ENCODE data around the gene TTC33.
"Not testable (repeated sequence)": the region's sequence is repeated elsewhere in the genome, so short reads cannot be mapped to it uniquely, and the experiment has no call there.

TTC33 gene

GRCh38 chr5:40656091-40656490 lies 99.7 kb downstream of the TTC33 start:
- not testable (repeated sequence) for H3K9me3 ChIP-seq (ENCODE audit: insufficient read depth, low read depth, low read length); H3K27ac ChIP-seq (ENCODE audit: low read depth, low read length); H3K9ac ChIP-seq (ENCODE audit: low read length); H3K27me3 ChIP-seq (ENCODE audit: insufficient read depth, low read length); H3K4ac ChIP-seq (ENCODE audit: low read depth, low read length); H2AFZ ChIP-seq (ENCODE audit: insufficient read depth, low read length, poor library complexity); H3K4me3 ChIP-seq (ENCODE audit: low read depth, low read length); H2AK5ac ChIP-seq (ENCODE audit: low read length); DNase-seq; H3K18ac ChIP-seq (ENCODE audit: low read length); H3K23ac ChIP-seq (ENCODE audit: low read length); H3K4me1 ChIP-seq (ENCODE audit: control insufficient read depth in 1 of 2, insufficient read depth in 2 of 2, low read length in 2 of 2); H3K79me2 ChIP-seq (ENCODE audit: control insufficient read depth, insufficient read depth, low read length, poor library complexity); H4K8ac ChIP-seq (ENCODE audit: low read depth, low read length); H3K79me1 ChIP-seq (ENCODE audit: low read length); H3K14ac ChIP-seq (ENCODE audit: low read length); H2BK5ac ChIP-seq (ENCODE audit: low read depth, low read length, poor library complexity); H4K91ac ChIP-seq (ENCODE audit: low read depth, low read length); H3K4me2 ChIP-seq (ENCODE audit: low read length); H2BK12ac ChIP-seq (ENCODE audit: low read length); H2BK120ac ChIP-seq (ENCODE audit: insufficient read depth, low read length, poor library complexity); H4K12ac ChIP-seq (ENCODE audit: low read depth, low read length); H3K36me3 ChIP-seq (ENCODE audit: control insufficient read depth in 1 of 2, insufficient read depth in 2 of 2, low read length in 2 of 2)

- no peak for DNase-seq
- no peak overlapping the region for H2BK120ac ChIP-seq (ENCODE audit: insufficient read depth, low read length, poor library complexity)
- H2BK5ac ChIP-seq (ENCODE audit: low read depth, low read length, poor library complexity), result no peak overlapping the region
- no peak overlapping the region for H4K91ac ChIP-seq (ENCODE audit: low read depth, low read length)
- no peak overlapping the region for H2AFZ ChIP-seq (ENCODE audit: insufficient read depth, low read length, poor library complexity)
- H2AK5ac ChIP-seq (ENCODE audit: low read length), result no peak overlapping the region
- no peaks in the 10 kb centered on the region for H3K79me1 ChIP-seq (ENCODE audit: low read length)
- H3K9ac ChIP-seq (ENCODE audit: low read length), result no peak overlapping the region
- no peaks in the 10 kb centered on the region for H3K9me3 ChIP-seq (ENCODE audit: insufficient read depth, low read depth, low read length)
- no peak overlapping the region for H3K27ac ChIP-seq (ENCODE audit: low read depth, low read length)
- H3K23ac ChIP-seq (ENCODE audit: low read length), result no peak overlapping the region
- no peak overlapping the region for H3K18ac ChIP-seq (ENCODE audit: low read length)
- H4K8ac ChIP-seq (ENCODE audit: low read depth, low read length), result no peak overlapping the region
- H3K4ac ChIP-seq (ENCODE audit: low read depth, low read length), result no peak overlapping the region
- no peak overlapping the region for H4K12ac ChIP-seq (ENCODE audit: low read depth, low read length)
- no peak overlapping the region for H3K4me2 ChIP-seq (ENCODE audit: low read length)
- H2BK12ac ChIP-seq (ENCODE audit: low read length), result no peak overlapping the region
- no peaks in the 10 kb centered on the region for H3K4me1 ChIP-seq (ENCODE audit: control insufficient read depth in 1 of 2, insufficient read depth in 2 of 2, low read length in 2 of 2)
- H3K4me3 ChIP-seq (ENCODE audit: low read depth, low read length), result no peak overlapping the region
- H3K27me3 ChIP-seq (ENCODE audit: insufficient read depth, low read length), result no peaks in the 10 kb centered on the region
- no peaks in the 10 kb centered on the region for H3K36me3 ChIP-seq (ENCODE audit: control insufficient read depth in 1 of 2, insufficient read depth in 2 of 2, low read length in 2 of 2)
- WGBS (ENCODE audit: extremely low coverage, insufficient coverage, insufficient read length), result no CpG with 5 or more reads among the region's 2 CpGs
- H3K79me2 ChIP-seq (ENCODE audit: control insufficient read depth, insufficient read depth, low read length, poor library complexity), result no peaks in the 10 kb centered on the region
- H3K14ac ChIP-seq (ENCODE audit: low read length), result no peak overlapping the region
These were observed 100.6 kb downstream of the TTC33 start for GRCh38 chr5:40655138-40655537.

- Histone ChIP-seq H2AFZ (ENCODE audit: insufficient read depth, low read length, poor library complexity) (no peak overlapping the region), H3K18ac (ENCODE audit: low read length) (no peak overlapping the region), H3K23ac (ENCODE audit: low read length) (no peak overlapping the region), H3K27ac (ENCODE audit: low read depth, low read length) (no peak overlapping the region), H3K9me3 (ENCODE audit: insufficient read depth, low read depth, low read length) (no peaks in the 10 kb centered on the region), H3K4me1 (ENCODE audit: control insufficient read depth in 1 of 2, insufficient read depth in 2 of 2, low read length in 2 of 2) (no peaks in the 10 kb centered on the region), H3K79me1 (ENCODE audit: low read length) (no peaks in the 10 kb centered on the region), H3K4me3 (ENCODE audit: low read depth, low read length) (no peak overlapping the region), H3K9ac (ENCODE audit: low read length) (no peak overlapping the region), H3K27me3 (ENCODE audit: insufficient read depth, low read length) (no peaks in the 10 kb centered on the region), H2AK5ac (ENCODE audit: low read length) (no peak overlapping the region), H4K91ac (ENCODE audit: low read depth, low read length) (no peak overlapping the region), H2BK5ac (ENCODE audit: low read depth, low read length, poor library complexity) (no peak overlapping the region), H2BK120ac (ENCODE audit: insufficient read depth, low read length, poor library complexity) (no peak overlapping the region), H3K36me3 (ENCODE audit: control insufficient read depth in 1 of 2, insufficient read depth in 2 of 2, low read length in 2 of 2) (no peaks in the 10 kb centered on the region), H2BK12ac (ENCODE audit: low read length) (no peak overlapping the region), H4K8ac (ENCODE audit: low read depth, low read length) (no peak overlapping the region), H3K4me2 (ENCODE audit: low read length) (no peak overlapping the region), H3K79me2 (ENCODE audit: control insufficient read depth, insufficient read depth, low read length, poor library complexity) (no peaks in the 10 kb centered on the region), H4K12ac (ENCODE audit: low read depth, low read length) (no peak overlapping the region), H3K14ac (ENCODE audit: low read length) (no peak overlapping the region), H3K4ac (ENCODE audit: low read depth, low read length) (no peak overlapping the region)
- DNase-seq, result no peak
- no CpG with 5 or more reads among the region's 4 CpGs for WGBS (ENCODE audit: extremely low coverage, insufficient coverage, insufficient read length)
These were observed 101.3 kb downstream of the TTC33 start for GRCh38 chr5:40654377-40654991.

DNA sequence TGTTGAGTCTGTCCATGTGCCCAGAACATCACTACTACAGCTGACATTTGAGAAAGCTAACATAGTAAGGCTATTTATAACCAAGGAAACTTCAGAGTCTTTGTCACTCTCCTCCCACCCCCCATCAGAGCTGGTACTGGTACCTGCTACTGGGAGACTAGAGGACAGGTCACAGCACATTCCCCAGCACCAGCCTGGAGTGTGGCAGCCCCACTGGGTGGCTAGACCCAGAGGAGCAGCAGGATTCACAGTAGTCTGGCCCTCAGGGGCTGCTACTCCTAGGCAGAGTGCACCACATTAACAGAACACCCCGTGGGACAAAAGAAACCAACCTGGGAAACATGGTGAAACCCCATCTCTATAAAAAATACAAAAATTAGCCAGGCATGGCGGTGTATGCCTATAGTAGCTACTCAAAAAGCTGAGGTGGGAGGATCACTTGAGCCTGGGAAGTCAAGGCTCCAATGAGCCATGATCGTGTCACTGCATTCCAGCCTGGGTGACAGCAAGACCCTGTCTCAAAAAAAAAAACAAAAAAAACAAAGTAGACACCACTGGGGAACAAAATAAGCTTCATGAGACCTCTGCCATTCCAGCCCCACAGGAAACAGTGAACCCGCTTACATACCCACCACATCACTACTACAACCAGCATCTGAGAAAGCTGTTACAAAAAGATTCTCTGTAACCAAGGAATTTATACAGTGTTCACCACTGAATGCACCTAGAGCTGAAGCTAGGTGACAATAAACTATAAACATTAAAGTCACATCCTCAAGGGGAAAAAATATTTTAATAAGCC lies 102.3 kb downstream of the TTC33 start:
- no peak overlapping the region for H3K27ac ChIP-seq (ENCODE audit: low read depth, low read length)
- no peak overlapping the region for H3K18ac ChIP-seq (ENCODE audit: low read length)
- H4K12ac ChIP-seq (ENCODE audit: low read depth, low read length), result no peak overlapping the region
- no peaks in the 10 kb centered on the region for H3K36me3 ChIP-seq (ENCODE audit: control insufficient read depth in 1 of 2, insufficient read depth in 2 of 2, low read length in 2 of 2)
- H2AFZ ChIP-seq (ENCODE audit: insufficient read depth, low read length, poor library complexity), result no peak overlapping the region
- no peak overlapping the region for H2AK5ac ChIP-seq (ENCODE audit: low read length)
- H4K8ac ChIP-seq (ENCODE audit: low read depth, low read length), result no peak overlapping the region
- no peak overlapping the region for H3K14ac ChIP-seq (ENCODE audit: low read length)
- no peak overlapping the region for H3K4ac ChIP-seq (ENCODE audit: low read depth, low read length)
- no peaks in the 10 kb centered on the region for H3K27me3 ChIP-seq (ENCODE audit: insufficient read depth, low read length)
- no peak overlapping the region for H2BK12ac ChIP-seq (ENCODE audit: low read length)
- H3K4me3 ChIP-seq (ENCODE audit: low read depth, low read length), result no peak overlapping the region
- H3K4me1 ChIP-seq (ENCODE audit: control insufficient read depth in 1 of 2, insufficient read depth in 2 of 2, low read length in 2 of 2), result no peaks in the 10 kb centered on the region
- H3K23ac ChIP-seq (ENCODE audit: low read length), result no peak overlapping the region
- H3K79me2 ChIP-seq (ENCODE audit: control insufficient read depth, insufficient read depth, low read length, poor library complexity), result no peaks in the 10 kb centered on the region
- H2BK120ac ChIP-seq (ENCODE audit: insufficient read depth, low read length, poor library complexity), result no peak overlapping the region
- no peaks in the 10 kb centered on the region for H3K9me3 ChIP-seq (ENCODE audit: insufficient read depth, low read depth, low read length)
- H2BK5ac ChIP-seq (ENCODE audit: low read depth, low read length, poor library complexity), result no peak overlapping the region
- no peak overlapping the region for H3K9ac ChIP-seq (ENCODE audit: low read length)
- H4K91ac ChIP-seq (ENCODE audit: low read depth, low read length), result no peak overlapping the region
- no CpG with 5 or more reads among the region's 4 CpGs for WGBS (ENCODE audit: extremely low coverage, insufficient coverage, insufficient read length)
- DNase-seq, result no peak
- H3K4me2 ChIP-seq (ENCODE audit: low read length), result no peak overlapping the region
- no peaks in the 10 kb centered on the region for H3K79me1 ChIP-seq (ENCODE audit: low read length)

Measured in trophoblast cell (in vitro differentiated cells and primary cell).